ENCODE data around the gene BST1.

DNA sequence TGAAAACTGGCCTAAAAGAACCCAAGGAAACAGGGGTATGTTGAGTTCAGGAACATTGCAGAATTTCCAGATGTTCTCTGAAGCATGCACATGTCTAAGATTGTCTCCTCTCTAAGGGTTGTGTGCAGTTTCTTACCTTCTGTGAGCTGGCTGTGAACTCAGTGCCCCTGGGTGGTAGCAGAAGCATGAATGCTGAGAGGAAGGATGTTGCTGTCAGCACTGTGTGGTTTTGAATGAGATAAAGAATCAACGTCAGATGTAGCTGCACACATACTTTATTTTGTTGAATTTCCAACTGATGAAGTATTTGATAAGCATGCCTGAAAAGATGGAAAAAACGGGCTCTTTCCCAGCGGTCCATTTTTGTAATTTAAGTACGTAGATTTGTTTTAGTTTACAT, 51.5 kb downstream of the BST1 start:
- TF ChIP-seq, protein P1, sequence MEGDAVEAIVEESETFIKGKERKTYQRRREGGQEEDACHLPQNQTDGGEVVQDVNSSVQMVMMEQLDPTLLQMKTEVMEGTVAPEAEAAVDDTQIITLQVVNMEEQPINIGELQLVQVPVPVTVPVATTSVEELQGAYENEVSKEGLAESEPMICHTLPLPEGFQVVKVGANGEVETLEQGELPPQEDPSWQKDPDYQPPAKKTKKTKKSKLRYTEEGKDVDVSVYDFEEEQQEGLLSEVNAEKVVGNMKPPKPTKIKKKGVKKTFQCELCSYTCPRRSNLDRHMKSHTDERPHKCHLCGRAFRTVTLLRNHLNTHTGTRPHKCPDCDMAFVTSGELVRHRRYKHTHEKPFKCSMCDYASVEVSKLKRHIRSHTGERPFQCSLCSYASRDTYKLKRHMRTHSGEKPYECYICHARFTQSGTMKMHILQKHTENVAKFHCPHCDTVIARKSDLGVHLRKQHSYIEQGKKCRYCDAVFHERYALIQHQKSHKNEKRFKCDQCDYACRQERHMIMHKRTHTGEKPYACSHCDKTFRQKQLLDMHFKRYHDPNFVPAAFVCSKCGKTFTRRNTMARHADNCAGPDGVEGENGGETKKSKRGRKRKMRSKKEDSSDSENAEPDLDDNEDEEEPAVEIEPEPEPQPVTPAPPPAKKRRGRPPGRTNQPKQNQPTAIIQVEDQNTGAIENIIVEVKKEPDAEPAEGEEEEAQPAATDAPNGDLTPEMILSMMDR (IDR thresholded peaks at IDR 0.05 in 8 of 11, conservative IDR thresholded peaks at IDR 0.05 in 3 of 11) = no peak
- peak in 1 of 3 donors; percentile 40 for TF ChIP-seq POLR2AphosphoS5 (IDR thresholded peaks at IDR 0.05)

Data from spleen (tissue), 7 donors.